HG03095 (cell line): ENCODE results near the gene ZNF385D.

Experiments
- ATAC-seq: cut with Tn5 transposase; IDR thresholded peaks from one replicate; pipeline ENCODE4 v1.9.1; 2021; ENCODE audit warnings: moderate library complexity; ENCODE audit not compliant: unreplicated experiment

ZNF385D gene

DNA sequence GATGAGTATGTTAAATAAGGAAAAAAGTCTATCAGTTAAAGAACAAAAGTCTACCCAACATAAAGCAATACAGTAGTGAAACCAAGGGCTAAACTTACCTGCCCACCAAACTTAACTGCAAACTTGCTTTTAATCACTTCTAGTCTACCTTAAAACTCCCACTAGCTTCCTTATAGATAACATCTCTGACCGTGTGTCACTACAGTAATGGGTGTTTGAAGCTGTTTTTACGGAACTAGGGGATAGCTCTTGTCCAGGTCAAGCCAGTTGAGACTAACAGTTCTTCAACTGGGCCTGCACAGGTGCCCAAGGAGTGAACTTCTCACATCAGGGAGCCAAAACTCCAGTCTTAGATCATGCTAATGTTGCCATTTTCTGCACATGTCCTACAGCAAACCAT lies 132.3 kb downstream of the ZNF385D start:
- no peak for ATAC-seq

DNA sequence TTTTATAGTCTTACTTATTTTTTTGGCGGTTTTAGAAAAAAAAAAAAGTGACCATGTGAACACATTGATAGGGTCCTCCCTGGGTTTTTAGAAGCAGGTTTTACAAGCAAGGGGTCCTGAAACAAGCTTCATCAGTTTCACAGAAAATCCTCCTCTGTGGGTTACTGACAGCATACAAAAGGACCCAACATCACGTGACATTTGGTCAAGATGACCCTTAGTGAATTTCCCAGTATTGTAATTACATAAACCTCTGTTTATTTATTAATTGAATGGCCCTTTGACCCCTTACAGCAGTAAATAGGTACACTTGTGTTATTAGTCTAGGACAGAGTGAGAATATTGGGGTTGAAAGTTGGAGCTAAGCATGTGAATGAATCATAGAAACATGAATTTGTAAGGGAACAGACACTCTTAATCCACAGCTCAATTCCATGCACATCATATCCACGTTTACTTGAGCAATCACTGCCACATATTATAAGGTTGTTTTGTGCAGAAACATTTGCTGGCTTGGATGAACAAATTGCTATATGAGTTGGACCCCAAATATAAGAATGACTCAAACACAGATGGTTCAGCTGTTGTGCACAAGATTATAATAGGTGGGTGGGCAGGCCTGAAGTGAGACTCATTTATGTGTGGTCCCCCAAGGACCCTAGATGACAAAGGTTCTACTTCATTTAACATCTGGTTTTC lies 137.5 kb downstream of the ZNF385D start:
- no peak for ATAC-seq

GRCh38 chr3:21601178-21601577 lies 149.8 kb downstream of the ZNF385D start:
- ATAC-seq, result no peak

DNA sequence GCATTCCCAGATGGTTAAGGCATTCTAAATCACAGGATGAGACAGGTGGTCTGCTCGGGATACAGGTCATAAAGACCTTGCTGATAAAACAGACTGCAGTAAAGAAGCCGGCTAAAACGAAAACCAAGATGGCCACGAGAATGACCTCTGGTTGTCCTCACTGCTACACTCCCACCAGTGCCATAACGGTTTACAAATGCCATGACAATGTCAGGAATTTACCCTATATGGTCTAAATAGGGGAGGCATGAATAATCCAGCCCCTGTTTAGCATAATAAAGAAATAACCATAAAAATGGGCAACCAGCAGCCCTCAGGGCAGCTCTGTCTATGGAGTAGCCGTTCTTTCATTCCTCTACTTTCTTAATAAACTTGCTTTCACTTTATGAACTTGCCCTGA lies 151.1 kb downstream of the ZNF385D start:
- no peak for ATAC-seq

GRCh38 chr3:21592828-21593227 lies 158.2 kb downstream of the ZNF385D start:
- ATAC-seq, result no peak

- ATAC-seq, result no peak
Observed at GRCh38 chr3:21587894-21588293, 163.1 kb downstream of the ZNF385D start.

DNA sequence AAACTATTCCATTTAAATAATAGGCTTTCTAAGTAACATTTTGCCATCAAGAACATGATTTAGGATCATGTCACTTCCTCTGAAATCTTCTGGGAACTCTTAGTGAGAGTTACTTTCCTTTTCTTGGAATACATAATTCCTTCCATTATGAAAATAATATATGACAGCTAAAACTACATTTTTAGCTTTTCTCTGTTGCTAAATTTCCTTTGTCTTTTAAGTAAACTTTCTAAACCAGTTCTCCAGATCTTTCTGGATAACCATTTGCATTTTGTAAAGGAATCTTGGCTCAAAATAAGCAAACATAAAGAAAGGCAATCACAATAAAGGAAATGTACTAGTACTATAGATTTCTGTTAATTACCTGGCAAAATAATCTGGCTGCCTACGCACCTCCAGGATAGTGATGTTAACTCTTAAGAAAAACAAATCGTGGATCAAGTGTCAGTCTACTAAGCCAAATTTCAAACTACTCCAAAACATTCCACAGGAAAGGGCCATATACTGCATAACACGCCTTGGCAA lies 165.7 kb downstream of the ZNF385D start:
- ATAC-seq, result no peak

GRCh38 chr3:21573291-21573690 lies 177.7 kb downstream of the ZNF385D start:
- no peak for ATAC-seq

DNA sequence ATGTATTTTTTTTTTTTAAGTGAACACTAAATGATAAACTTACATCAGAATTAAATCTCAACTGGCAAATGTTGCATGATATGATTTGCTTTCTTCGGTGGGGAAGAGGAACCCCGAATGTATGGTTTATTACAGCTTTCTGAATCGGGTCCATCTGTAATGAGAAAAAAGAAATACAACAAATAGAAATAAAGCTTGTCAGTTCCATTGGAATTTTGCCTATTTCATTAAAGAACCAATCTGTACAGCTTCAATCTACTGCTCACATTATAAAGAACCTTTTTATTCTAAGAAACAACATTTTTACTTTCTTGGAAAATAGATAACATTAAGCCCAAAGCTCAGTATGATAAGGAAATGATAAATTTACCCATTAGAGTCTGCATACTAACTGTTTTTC lies 186.5 kb downstream of the ZNF385D start:
- ATAC-seq, result no peak

DNA sequence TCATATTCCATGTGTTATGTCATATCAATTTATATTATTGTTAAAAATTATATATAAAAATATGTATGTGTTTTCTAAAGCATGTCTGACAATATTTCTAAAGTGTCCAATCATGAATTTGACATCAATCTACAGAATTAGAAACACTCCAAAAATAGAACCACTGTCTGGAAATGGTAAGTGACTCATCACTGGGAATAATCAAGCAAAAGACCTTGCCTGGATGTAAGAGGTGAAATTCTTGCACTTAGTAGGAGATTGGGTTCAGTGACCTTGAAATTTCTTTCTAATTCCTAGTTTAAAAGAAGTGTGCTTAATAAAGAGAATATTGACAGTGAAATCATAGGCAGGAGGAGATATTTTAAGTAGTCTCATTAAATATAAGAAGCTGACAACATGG lies 188.8 kb downstream of the ZNF385D start:
- no peak for ATAC-seq

GRCh38 chr3:21561472-21561871 lies 189.5 kb downstream of the ZNF385D start:
- no peak for ATAC-seq

DNA sequence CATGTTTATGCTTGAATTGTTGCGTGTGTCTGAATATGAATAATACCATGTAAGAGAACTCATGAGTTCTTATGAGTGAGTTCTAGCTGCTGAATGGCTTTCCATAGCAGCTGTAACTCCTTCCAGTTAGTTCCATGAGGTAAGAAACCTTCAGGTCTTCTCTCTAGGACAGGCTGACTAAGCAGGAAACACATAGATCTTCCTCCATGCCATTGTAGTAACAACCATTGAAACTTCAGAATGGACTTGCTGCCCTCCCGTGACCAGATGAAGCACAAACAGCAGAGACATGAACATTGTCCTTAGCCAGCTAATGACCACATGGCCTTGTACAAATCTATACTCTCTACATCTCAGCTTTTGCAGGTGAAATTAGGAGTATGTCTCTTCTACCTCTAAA lies 200.0 kb downstream of the ZNF385D start:
- ATAC-seq, result no peak

GRCh38 chr3:21544076-21544462 lies 206.9 kb downstream of the ZNF385D start:
- ATAC-seq, result no peak

GRCh38 chr3:21543380-21544075 lies 207.5 kb downstream of the ZNF385D start:
- ATAC-seq, result no peak

- no peak for ATAC-seq
Observed at GRCh38 chr3:21542656-21543379, 208.2 kb downstream of the ZNF385D start.

DNA sequence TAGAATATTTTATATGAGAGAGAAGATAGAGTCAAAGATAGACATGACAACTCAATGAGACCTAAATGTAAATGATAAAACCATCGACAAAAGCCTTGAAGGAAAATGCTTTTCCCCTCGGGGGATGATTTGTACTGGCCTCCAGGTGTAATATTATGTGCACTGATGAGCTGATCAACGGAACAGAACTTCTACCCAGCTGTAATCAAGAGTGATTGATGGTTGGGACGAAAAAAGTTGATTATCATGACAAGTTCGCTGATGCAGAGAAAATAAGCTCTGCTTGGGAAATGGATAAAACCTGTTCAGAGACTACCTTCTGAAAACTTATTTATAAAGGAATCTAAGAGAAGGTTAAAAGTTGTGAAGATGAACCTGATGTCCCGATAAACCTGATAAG lies 210.7 kb downstream of the ZNF385D start:
- no peak for ATAC-seq

DNA sequence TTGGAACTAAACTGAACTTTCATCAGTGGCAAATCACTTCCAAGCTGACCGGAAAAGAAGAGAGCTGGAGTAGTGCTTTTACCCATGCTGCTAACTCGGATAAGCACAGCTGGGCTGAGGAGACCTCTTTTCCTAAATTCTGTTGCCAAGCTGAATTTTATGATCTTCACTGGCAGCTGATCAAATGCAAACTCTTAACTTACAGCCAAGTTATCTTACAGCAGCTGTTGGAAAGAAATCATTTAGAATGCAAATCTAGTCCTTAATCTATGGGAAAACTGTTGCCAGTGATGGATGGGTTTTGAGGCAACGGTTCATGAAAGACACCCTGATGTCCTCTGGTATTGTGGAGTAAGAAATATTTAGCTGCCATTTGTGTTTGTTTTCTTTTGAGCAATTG lies 216.5 kb downstream of the ZNF385D start:
- no peak for ATAC-seq

DNA sequence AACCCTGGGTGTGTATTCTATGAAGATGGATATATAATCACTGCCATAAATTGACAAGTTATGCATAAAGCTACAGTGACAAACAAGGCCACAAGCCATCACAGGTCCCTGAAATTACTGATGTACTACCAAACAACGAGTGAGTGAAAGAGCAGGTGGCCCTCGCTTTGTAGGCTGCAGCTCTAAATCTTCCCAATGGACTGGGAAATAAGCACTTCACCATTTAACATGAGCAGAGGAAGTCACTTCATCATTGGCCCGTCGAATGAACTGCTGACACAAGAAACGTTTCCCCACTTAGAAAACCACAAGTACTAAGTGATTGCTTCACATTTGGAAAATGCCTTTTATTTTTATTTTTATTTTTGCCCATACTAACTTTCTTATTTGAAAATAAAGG lies 218.0 kb downstream of the ZNF385D start:
- no peak for ATAC-seq

DNA sequence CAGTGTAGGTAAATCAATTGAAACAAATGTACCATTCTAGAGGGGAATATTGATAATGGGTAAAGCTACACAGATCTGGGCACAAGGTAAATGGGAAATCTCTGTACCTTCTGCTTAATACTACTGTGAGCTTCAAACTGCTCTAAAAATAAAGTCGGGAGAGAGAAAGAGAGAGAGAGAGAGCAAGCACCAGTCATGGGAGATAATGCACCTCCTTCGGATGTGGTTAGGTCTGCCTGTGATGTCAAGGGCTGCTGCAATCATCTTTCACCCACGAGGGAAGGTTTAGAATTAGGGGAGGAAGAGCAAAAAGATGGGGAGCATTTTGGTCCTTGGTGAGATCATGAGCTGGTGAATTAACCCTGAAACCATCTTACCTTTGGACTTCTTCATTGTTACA lies 219.1 kb downstream of the ZNF385D start:
- no peak for ATAC-seq

DNA sequence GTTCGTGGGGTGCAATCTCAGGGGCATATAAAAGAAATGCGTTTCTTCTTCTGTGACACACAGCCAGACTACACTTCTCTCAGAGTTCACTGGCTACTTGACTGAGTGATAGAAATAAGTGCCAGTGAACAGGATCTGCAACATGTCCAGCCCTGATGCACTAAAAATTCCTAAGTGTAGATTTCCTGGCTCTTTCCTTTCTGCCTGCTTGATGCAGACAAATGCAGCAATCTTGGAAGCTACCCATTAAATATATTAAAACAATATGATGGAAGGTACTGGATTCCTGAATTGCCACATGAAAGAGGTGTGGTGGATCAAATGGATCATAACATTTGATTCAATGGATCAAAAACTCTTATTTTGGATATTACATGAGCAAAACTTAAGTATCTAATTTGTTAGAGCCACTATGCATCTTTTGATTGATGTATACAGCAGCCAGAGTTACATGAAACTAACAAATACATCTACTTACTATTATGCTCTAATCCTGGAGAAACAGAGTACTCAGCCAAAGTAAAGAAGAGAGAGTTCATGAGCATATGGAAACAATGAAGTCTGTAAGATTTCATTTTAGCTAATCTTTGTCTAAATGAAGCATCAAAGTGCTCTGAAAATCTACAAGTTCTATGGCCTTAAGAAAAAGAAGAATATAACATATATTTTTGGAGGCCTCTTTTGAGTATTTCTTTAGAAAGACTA lies 222.6 kb downstream of the ZNF385D start:
- ATAC-seq, result no peak

- ATAC-seq, result no peak
Observed at GRCh38 chr3:21526461-21526860, 224.5 kb downstream of the ZNF385D start.
